GM18951 (cell line): ENCODE data around the gene PRKAG1.

Experiments
- POLR2A ChIP-seq: IDR thresholded peaks from 4 replicates; pipeline ENCODE4 v1.6.1; 2011; ENCODE audit warnings: mild to moderate bottlenecking; ENCODE audit not compliant: insufficient read length, insufficient read depth; ENCODE audit errors: extremely low read depth
- in situ Hi-C: fragments of 300-500 bp; cut with MboI; formaldehyde crosslinking; loops from one replicate; pipeline ENCODE4 v1.12.0; 2022; ENCODE audit warnings: low sequenced_read_pairs, mixed read lengths, inconsistent platforms; ENCODE audit not compliant: unreplicated experiment

Gene PRKAG1

GRCh38 chr12:48973531-48973930, 45.0 kb downstream of the PRKAG1 start:
- in situ Hi-C loops: no loop called here
- TF ChIP-seq POLR2A: no peak

- in situ Hi-C loops: no loop called here
- no peak for TF ChIP-seq POLR2A
Observed at GRCh38 chr12:48972952-48973483, 45.6 kb downstream of the PRKAG1 start.

- in situ Hi-C loops: no loop called here
- TF ChIP-seq POLR2A: no peak
Observed at GRCh38 chr12:48972213-48972951, 46.2 kb downstream of the PRKAG1 start.

- in situ Hi-C loops: no loop called here
- TF ChIP-seq POLR2A: no peak
Observed at GRCh38 chr12:48970702-48971334, 47.8 kb downstream of the PRKAG1 start.

GRCh38 chr12:48969833-48970701, 48.5 kb downstream of the PRKAG1 start:
- in situ Hi-C loops: no loop called here
- TF ChIP-seq POLR2A: no peak

- in situ Hi-C loops: no loop called here
- TF ChIP-seq POLR2A: no peak
Observed at GRCh38 chr12:48969160-48969771, 49.3 kb downstream of the PRKAG1 start.

GRCh38 chr12:48968467-48968866, 50.1 kb downstream of the PRKAG1 start:
- no peak for TF ChIP-seq POLR2A
- in situ Hi-C loops: no loop called here

- in situ Hi-C loops: no loop called here
- no peak for TF ChIP-seq POLR2A
Observed at GRCh38 chr12:48967991-48968390, 50.6 kb downstream of the PRKAG1 start.

GRCh38 chr12:48966177-48966895, 52.2 kb downstream of the PRKAG1 start:
- in situ Hi-C loops: no loop called here
- TF ChIP-seq POLR2A: no peak

GRCh38 chr12:48965298-48965838, 53.2 kb downstream of the PRKAG1 start:
- in situ Hi-C loops: no loop called here
- TF ChIP-seq POLR2A: no peak

GRCh38 chr12:48961801-48962200, 56.8 kb downstream of the PRKAG1 start:
- TF ChIP-seq POLR2A: no peak
- in situ Hi-C loops: no loop called here

GRCh38 chr12:48961331-48961730, 57.2 kb downstream of the PRKAG1 start:
- TF ChIP-seq POLR2A: no peak
- in situ Hi-C loops: no loop called here
